Stimulated activated CD4-positive, alpha-beta T cell treated with anti-CD3 and anti-CD28 coated beads, Interleukin-15, amount 100 ng/mL, for 1 hour (primary cell): Measurements from ENCODE around the gene NEUROD6.

Source experiments
- DNase-seq, 2 donors: peaks; one replicate each; pipeline ENCODE4 v3.0.0-alpha.2; 2020; ENCODE audit warnings: low read depth in 1 of 2, low spot score in 1 of 2

Gene NEUROD6

DNA sequence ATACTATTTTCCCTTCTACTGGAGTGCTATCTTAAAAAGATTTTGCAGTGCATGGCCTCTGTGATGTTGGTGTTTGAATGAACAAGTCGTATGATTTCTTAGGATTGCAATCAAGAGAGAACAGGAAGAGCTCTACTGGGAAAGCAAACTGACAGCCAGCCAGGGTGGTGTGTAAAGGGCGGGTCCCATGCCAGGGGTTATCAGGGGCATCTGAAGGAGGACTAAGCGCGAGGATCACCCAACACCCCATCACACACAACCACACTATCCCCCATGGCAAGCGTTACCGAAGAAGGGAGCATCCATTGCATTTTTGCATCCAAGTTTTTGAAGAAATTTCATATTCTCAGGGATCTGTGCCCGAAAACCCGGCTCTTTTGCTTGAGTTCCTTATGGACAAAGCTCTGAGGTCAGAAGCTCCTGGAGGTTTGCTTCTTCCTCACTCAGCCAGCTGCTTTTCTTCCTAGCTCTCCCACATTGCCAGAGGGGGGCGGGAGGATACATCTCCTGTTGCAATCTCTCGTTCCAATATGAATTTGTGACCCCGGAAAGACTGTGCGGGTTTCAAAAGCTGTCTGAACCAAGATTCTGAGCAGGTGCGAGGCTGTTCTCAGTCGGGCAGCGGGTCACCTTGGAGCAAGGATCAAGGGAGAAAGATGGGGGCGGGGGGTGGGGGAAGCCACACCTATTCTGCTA, 5.2 kb downstream of the NEUROD6 start:
- no peak for DNase-seq

DNA sequence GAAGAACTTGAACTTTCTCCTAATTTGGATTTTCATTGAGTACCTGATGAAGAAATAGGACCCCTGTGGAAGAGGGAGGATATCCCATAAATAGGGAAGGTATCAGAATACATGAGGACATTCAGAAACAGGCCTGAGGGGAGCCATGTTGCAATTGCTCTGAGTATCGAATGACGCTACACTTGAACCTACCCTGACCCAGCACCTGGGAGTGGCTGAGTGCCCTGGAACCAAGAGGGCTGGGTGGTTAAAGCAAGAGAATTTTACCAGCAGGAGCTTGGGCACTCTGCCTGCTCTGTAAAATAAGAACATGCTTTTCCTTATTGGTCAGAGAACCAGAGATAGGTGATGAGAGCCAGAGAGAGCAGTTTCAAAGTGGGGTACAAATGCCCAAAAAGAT, 7.2 kb downstream of the NEUROD6 start:
- DNase-seq = no peak

DNA sequence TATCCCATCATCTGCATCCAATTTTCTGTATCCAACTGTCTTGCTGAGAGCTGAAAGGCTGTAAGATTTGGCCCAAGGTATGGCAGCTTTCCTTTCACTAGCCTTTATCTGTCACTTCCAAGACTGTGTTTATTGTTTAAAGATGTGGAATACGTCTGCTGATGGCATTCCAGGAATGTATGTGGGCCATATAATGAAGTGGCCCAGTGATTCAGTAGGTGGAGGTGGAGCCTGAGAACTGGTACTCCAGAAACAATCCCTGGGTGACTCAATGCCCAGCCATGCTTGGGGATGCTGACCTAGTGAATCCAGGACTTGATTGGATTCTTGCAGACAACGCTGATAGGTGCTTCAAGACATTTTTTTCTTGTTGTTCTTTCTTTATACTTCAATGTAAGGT, 13.5 kb downstream of the NEUROD6 start:
- no peak for DNase-seq

DNA sequence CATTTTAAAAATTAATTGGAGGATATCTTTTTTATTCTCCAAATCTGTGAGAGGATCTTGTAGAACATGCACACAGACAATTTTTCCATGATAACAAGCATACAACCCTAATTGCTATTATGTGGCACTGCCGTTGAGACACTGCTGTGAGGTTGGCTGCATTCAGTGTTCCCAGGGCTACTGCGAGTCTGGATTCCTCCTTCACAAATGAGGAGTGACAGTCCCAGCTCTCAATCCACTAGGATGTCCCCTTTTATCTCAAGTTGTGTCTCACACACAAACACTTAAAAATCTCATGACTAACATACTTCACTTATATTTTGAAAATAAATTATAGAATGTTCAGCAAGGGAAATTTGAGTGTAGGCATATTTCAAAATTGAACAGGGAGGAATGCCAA, 14.1 kb downstream of the NEUROD6 start:
- no peak for DNase-seq

DNA sequence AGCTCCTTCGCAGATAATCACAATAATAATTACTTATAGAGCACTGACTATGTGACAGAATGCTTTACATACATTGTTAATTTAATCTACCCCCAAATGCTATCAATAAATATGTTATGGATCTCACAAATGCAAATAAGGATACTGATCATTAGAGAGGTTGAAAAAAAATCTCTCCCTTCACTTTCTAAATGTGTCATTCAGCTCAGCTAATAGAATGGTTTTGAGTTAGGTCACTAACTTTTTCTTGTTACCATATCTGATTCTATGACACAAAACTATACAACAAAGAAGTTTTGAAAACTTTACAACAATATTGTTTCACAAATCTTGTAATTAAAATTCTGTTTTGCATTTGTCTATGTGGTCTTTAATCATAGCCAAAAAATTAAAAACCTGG, 17.4 kb downstream of the NEUROD6 start:
- no peak for DNase-seq

DNA sequence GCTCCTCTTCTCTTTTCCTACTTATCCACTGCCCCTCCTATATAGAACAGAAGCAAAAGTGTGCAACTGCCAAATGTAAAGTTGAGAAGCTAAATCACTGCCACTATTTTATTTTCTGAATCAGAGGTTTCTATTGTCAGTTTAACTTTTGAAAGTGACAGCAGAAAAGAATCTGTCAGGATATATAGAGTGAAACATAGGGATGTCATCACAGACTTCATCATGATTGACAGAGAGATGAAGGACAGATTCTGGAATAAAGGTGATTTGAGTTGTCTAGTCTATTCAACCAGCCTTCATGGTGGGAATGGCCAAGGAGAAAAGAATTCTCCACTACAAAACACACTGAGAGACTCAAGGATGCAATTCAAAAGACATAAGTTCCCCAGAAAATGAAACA, 19.9 kb downstream of the NEUROD6 start:
- no peak for DNase-seq

DNA sequence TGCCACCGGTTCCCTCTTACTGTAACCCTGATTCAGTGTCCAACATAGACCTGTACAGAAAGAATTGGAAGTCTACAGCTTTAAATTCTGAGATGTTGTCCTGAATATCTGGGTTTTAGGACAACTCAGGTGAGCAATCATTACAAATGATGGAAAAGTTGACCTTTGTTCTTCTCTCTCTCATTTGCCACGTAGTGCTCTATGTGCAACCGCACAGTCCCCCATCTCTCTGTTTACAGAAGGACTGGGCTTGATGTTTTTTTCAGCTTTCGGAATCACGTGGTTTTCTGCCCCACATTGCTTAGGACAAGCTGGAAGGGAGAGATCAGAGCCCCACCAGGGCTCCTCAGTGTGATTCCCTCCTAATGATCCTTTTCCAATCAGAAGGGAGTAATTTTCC, 22.2 kb downstream of the NEUROD6 start:
- no peak for DNase-seq

DNA sequence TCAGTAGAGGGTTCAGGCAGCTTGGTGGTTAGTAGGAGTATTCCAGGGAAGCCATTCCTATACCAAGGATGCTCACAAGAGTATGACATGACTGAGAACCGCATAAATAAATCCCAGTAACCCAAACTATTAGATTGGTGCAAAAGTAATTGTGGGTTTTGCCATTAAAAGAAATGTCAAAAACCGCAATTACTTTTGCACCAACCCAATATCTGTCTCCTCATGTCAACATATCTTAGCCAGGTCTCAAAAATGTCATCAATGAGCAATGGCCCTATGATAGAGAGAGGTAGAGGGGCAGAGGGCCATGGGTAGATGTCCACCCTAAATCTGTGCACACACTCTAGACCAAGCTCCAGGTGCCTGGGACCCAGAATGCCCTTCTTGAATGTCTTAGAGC, 23.6 kb downstream of the NEUROD6 start:
- no peak for DNase-seq

DNA sequence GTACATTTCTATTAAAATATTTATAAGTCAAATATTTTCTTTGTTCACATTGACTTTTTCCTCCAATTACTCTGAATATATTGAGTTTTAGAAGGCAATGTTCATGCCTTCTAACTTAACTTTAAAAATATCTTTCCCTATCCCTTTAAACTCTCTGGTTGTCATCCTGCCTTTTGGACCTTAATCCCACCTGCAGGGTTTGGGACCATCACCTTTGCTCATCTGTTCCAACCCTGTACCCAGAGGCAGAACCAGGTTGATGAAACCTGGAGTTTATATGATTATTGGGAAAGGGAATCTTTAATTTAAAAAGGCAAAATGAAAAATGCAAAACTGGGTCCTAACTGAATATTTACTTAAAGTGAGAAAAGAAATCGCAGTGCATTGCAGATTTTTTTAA, 24.8 kb downstream of the NEUROD6 start:
- DNase-seq = no peak

DNA sequence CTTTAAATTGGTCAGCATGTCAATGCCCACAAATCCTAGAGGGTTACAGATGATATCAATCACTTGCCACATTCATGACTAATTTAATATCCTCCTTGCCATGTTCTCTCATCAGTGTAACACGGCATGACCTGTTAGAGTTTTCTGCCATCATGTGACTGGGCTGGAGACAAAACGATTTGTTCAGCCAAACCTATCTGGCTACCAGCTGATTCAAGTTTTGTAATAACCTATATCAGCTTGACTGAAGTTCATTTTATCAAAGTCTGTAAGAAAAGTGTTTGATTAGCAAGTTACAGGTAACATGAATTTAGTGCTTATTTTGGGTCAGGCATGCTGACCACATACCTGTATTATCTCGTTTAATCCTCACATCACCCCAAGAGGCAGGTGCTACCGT, 25.7 kb downstream of the NEUROD6 start:
- DNase-seq = no peak

DNA sequence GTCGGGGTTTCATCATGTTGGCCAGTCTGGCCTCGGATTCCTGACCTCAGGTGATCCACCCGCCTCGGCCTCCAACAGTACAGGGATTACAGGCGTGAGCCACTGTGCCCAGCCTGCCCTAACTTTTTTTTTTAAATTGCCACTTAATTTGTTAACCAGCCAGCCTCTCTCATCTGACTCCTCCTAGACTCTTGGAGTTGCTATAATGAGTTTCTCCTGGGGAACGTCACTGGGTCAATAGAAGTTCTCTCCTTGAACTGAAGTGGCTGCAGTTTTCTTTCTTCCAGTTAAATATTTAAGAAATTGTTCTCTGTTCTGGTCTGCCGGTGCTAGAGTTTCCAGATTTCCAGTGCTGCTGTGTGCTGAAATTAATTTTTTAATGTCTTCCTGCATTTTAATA, 27.6 kb downstream of the NEUROD6 start:
- no peak for DNase-seq

DNA sequence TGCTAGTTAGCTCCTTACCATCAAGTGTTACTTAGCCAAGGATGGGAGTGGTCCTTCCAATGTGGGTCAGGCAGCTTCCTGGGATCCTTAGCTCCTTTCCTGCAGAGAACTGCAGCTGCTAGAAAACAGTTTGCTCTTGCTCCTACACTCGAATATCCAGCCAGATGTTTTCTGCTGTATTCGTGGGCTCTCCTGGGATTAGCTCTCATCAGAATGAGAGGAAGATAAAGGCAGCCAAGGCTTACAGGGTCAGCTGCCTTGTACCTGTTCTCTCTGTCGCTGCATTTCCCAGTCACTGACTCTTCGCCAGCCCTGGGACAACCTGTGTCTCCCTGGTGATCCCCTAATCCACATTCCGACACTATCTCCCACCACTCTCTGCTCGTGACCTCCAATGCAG, 29.0 kb downstream of the NEUROD6 start:
- DNase-seq = no peak

DNA sequence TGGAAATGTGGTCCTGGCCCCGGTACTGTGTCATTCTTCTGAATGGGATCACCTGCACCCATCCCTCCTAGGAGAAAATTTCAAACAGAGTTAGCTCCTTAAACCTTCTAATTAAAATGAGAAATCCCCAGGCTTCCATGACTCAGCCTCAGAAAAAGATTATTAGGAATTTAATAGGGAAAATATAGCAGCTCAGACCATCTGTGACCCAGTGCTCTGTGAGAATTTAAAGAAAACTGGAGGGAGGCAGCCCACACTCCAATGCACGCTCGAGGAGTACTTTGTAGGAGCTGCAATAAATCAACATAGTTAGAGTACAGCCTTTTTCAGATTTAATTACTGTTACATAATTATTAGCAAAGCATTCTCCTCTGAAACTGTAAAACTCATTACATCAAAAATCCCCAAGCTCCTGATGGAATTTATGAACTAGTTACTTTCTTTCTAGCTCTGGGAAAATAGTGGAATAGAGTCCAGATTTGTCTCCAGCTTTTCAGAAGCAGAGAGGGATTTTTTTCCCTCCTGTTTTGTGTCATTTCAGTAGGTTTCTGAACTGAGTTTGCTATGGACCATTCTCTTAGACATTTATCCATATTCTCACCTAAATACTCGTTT, 30.1 kb downstream of the NEUROD6 start:
- DNase-seq = no peak

DNA sequence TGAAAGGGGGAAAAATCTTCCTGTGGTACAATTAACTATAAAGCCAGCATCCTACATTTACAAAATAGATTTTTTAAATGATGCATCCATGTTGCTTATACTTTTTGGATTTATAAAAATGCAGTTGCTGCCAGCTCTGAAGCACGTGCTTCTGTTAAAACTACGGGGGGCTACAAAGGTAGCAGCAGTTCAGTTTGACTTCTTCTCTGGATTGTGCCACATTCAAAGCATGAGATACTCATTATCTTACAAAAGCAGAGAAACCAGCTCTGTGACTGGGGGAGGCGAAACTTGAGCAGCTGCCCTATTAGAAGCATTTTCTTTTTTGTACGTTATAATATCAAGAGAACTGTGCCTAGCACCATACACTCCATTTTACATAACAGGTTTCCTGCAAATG, 31.1 kb downstream of the NEUROD6 start:
- no peak for DNase-seq

DNA sequence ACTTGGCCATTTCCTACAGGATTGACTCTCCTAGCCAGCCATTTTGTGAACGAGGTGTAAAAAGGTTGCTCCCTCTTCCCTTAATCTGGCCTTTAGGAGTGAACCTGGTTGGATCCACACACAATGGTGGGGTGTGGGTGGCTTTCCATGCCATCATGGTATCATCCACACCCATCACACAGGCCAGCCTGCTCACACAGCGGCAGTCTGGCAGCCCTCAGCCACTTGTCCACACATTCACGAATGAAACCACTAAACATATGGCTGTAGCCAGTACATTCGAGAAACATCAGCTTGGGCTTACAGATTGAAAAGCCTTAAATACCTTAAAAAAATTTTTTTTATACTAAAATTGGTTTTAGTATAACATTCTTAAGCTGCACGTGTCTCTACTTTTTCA, 31.9 kb downstream of the NEUROD6 start:
- no peak for DNase-seq

DNA sequence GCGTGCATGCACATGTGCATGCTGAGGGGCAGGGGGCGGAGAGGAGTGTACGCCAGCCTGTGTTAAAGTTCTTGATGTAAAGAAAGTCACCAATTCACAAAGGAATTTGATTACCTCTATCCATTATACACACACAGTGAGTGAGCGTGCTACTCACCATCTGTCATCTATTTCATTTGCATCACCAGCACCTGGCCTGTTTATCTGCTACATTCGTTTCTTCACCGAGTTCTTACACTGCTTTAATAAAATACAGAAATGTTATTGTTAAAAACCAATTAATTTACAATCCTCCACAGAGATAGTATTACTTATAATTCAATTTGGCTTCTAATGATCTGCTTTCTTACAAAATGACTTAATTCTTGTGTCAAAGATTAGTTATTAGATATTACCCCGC, 32.6 kb downstream of the NEUROD6 start:
- DNase-seq = no peak

DNA sequence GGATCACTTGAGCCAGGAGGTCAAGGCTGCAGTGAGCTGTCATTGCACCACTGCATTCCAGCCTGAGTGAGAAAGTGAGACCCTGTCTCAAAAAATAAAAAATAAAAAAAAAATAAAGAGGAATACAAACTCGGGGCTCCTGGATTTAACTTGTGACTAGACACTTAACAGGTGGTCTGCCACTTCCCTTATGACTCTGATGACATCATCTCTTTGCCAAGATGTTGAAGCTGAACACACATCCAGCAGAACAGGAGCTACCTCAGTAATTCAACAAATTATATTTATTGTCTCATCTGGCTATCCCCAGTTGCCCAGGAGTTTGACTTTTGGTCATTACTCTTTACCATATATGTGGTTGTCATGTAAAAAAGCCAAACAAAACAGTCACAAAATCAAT, 35.3 kb downstream of the NEUROD6 start:
- no peak for DNase-seq

DNA sequence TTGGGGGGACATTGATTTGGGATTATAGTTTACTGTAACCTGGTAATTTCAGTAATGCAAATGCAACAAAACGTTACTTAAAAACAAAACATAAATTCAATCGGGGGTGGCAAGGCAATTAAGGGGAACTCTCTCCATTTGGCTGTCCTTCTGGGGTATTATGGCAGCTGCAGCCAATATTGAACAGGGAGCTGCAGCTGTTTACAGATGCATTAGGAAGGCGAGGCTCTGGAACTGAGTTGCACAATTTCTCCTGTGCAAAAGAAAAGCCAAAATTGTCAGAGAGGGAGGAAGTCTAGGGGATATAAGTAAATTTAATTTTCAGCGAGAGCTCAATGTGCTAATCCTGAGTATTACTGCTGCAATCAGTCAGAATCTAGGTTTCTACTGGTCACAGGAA, 36.1 kb downstream of the NEUROD6 start:
- DNase-seq = no peak

DNA sequence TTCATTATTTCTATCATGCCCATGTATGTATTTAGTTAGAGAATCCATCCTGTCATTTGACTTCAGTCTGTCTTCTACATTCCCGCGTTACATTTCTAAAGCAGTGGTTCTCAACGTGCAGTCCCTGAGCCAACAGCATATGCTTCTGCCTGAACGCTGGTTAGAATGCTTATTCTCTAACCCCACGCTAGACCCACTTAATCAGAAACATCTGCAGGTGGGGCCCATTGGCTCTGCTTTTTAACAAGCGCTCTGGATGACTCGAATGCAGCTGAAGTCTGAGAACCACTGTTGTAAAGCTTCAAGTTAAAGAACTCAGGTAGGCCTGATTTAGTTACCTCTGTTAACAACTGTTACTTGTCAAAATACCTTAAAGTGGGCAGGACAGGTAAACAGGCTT, 38.2 kb downstream of the NEUROD6 start:
- no peak for DNase-seq

DNA sequence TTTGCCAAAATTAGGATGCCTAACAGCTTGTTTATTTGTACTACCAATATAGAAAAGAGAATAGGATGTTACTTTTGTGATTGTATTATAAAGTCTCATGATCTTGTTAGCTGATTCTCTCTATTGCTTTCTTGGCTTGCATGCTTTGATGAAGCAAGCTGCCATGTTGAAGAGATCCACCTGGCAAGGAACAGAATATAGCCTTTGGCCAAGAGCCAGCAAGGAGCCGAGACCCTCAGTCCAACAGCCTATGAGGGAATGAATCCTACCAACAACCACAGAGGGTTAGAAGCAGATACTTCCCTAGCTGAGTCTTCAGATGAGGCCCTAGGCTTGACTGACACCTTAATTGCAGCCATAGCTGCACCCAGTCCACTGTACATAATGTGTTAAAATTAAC, 41.2 kb downstream of the NEUROD6 start:
- DNase-seq = no peak

DNA sequence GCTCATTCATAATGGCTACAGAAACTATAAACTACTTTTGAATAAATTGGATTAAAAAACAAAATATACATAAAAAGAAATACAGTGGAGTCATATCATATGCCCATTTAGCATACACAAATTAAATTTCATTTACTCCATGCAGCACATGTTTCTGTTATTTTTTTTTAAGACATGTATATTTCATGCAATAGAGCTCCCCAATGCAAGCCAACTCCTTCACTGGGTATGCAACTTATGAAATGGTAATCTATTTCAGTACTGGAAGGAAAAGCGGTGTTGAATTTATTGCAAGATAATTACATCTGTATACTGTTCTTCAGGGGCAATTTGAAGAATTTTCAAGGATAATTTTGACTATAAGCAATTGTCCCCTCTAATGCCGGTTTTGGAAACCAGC, 49.9 kb downstream of the NEUROD6 start:
- no peak for DNase-seq
